Measurements from ENCODE around the gene PMPCA.

Gene PMPCA

GRCh38 chr9:136374183-136374575 lies 36.3 kb upstream of the PMPCA start:
- no peak for DNase-seq
- 93% methylated on average over 14 of the region's 14 CpGs for WGBS
- Histone ChIP-seq H3K4me1 (ENCODE audit: control insufficient read depth, insufficient read depth, low read depth, low read length) (peaks cover 37% of the 10 kb centered on the region), H2BK5ac (ENCODE audit: low read depth, low read length, poor library complexity, severe bottlenecking) (no peak overlapping the region), H3K9ac (ENCODE audit: low read length) (no peak overlapping the region), H2BK15ac (ENCODE audit: low read depth, poor library complexity, severe bottlenecking) (no peak overlapping the region), H3K14ac (ENCODE audit: low read length in 2 of 2) (no peak overlapping the region), H2AFZ (ENCODE audit: low read depth, low read length) (no peak overlapping the region), H3K4me2 (ENCODE audit: low read length, poor library complexity, severe bottlenecking) (no peak overlapping the region), H2BK12ac (ENCODE audit: low read length in 2 of 2) (no peak overlapping the region), H4K91ac (ENCODE audit: low read length) (no peak overlapping the region), H3K36me3 (ENCODE audit: control insufficient read depth in 1 of 2, insufficient read depth in 2 of 2, low read depth in 1 of 2, low read length in 2 of 2) (peaks cover 38 to 70% of the 10 kb centered on the region in 2 experiments), H3K27ac (ENCODE audit: low read length, poor library complexity, severe bottlenecking) (no peak overlapping the region), H3K79me1 (replicated peaks; ENCODE audit: low read length, poor library complexity, severe bottlenecking) (peaks cover 3% of the 10 kb centered on the region), H2AK5ac (ENCODE audit: low read length, severe bottlenecking) (no peak overlapping the region), H4K8ac (ENCODE audit: low read length) (peak overlapping the region; percentile 45), H3K4me3 (ENCODE audit: insufficient read depth in 1 of 2, low read depth in 1 of 2, low read length in 2 of 2) (no peak overlapping the region), H2BK120ac (ENCODE audit: low read depth, low read length) (no peak overlapping the region), H3K27me3 (ENCODE audit: control insufficient read depth in 1 of 2, insufficient read depth in 1 of 2, low read length in 2 of 2) (no peaks in the 10 kb centered on the region), H3K9me3 (ENCODE audit: control insufficient read depth, low read length) (no peaks in the 10 kb centered on the region), H3K4ac (ENCODE audit: low read depth in 1 of 2, low read length in 2 of 2) (no peak overlapping the region), H3K18ac (ENCODE audit: low read depth in 1 of 2, low read length in 2 of 2) (no peak overlapping the region), H3K23ac (ENCODE audit: low read length in 2 of 2) (no peak overlapping the region)

- WGBS = 95% methylated on average over 12 of the region's 12 CpGs
- Histone ChIP-seq H3K27ac (ENCODE audit: low read length, poor library complexity, severe bottlenecking) (no peak overlapping the region), H3K4me2 (ENCODE audit: low read length, poor library complexity, severe bottlenecking) (no peak overlapping the region), H2AFZ (ENCODE audit: low read depth, low read length) (no peak overlapping the region), H2BK5ac (ENCODE audit: low read depth, low read length, poor library complexity, severe bottlenecking) (no peak overlapping the region), H3K4ac (ENCODE audit: low read depth in 1 of 2, low read length in 2 of 2) (no peak overlapping the region), H4K91ac (ENCODE audit: low read length) (no peak overlapping the region), H2BK15ac (ENCODE audit: low read depth, poor library complexity, severe bottlenecking) (no peak overlapping the region), H3K79me1 (replicated peaks; ENCODE audit: low read length, poor library complexity, severe bottlenecking) (peaks cover 3% of the 10 kb centered on the region), H2BK12ac (ENCODE audit: low read length in 2 of 2) (no peak overlapping the region), H3K14ac (ENCODE audit: low read length in 2 of 2) (no peak overlapping the region), H3K18ac (ENCODE audit: low read depth in 1 of 2, low read length in 2 of 2) (no peak overlapping the region), H4K8ac (ENCODE audit: low read length) (no peak overlapping the region), H3K9ac (ENCODE audit: low read length) (no peak overlapping the region), H3K4me1 (ENCODE audit: control insufficient read depth, insufficient read depth, low read depth, low read length) (peaks cover 34% of the 10 kb centered on the region), H3K36me3 (ENCODE audit: control insufficient read depth in 1 of 2, insufficient read depth in 2 of 2, low read depth in 1 of 2, low read length in 2 of 2) (peaks cover 46 to 74% of the 10 kb centered on the region in 2 experiments), H3K4me3 (ENCODE audit: insufficient read depth in 1 of 2, low read depth in 1 of 2, low read length in 2 of 2) (no peak overlapping the region), H3K9me3 (ENCODE audit: control insufficient read depth, low read length) (no peaks in the 10 kb centered on the region), H2BK120ac (ENCODE audit: low read depth, low read length) (no peak overlapping the region), H3K23ac (ENCODE audit: low read length in 2 of 2) (no peak overlapping the region), H3K27me3 (ENCODE audit: control insufficient read depth in 1 of 2, insufficient read depth in 1 of 2, low read length in 2 of 2) (no peaks in the 10 kb centered on the region), H2AK5ac (ENCODE audit: low read length, severe bottlenecking) (no peak overlapping the region)
- no peak for DNase-seq
These were observed 35.4 kb upstream of the PMPCA start for GRCh38 chr9:136375096-136375495.

GRCh38 chr9:136376457-136376856 lies 34.0 kb upstream of the PMPCA start:
- DNase-seq = no peak
- H3K79me1 ChIP-seq (replicated peaks; ENCODE audit: low read length, poor library complexity, severe bottlenecking) = peaks cover 3% of the 10 kb centered on the region
- H3K4me2 ChIP-seq (ENCODE audit: low read length, poor library complexity, severe bottlenecking) = no peak overlapping the region
- 96% methylated on average over 8 of the region's 8 CpGs for WGBS
- no peak overlapping the region for H3K18ac ChIP-seq (ENCODE audit: low read depth in 1 of 2, low read length in 2 of 2)
- H4K91ac ChIP-seq (ENCODE audit: low read length) = no peak overlapping the region
- H3K4me3 ChIP-seq (ENCODE audit: insufficient read depth in 1 of 2, low read depth in 1 of 2, low read length in 2 of 2) = no peak overlapping the region
- H3K23ac ChIP-seq (ENCODE audit: low read length in 2 of 2) = no peak overlapping the region
- no peak overlapping the region for H2AK5ac ChIP-seq (ENCODE audit: low read length, severe bottlenecking)
- H2BK15ac ChIP-seq (ENCODE audit: low read depth, poor library complexity, severe bottlenecking) = no peak overlapping the region
- no peak overlapping the region for H2BK12ac ChIP-seq (ENCODE audit: low read length in 2 of 2)
- H4K8ac ChIP-seq (ENCODE audit: low read length) = no peak overlapping the region
- no peak overlapping the region for H3K4ac ChIP-seq (ENCODE audit: low read depth in 1 of 2, low read length in 2 of 2)
- peaks cover 58 to 78% of the 10 kb centered on the region in 2 experiments for H3K36me3 ChIP-seq (ENCODE audit: control insufficient read depth in 1 of 2, insufficient read depth in 2 of 2, low read depth in 1 of 2, low read length in 2 of 2)
- peaks cover 30% of the 10 kb centered on the region for H3K4me1 ChIP-seq (ENCODE audit: control insufficient read depth, insufficient read depth, low read depth, low read length)
- no peak overlapping the region for H2AFZ ChIP-seq (ENCODE audit: low read depth, low read length)
- H3K14ac ChIP-seq (ENCODE audit: low read length in 2 of 2) = no peak overlapping the region
- H3K27ac ChIP-seq (ENCODE audit: low read length, poor library complexity, severe bottlenecking) = no peak overlapping the region
- H2BK120ac ChIP-seq (ENCODE audit: low read depth, low read length) = no peak overlapping the region
- H3K9me3 ChIP-seq (ENCODE audit: control insufficient read depth, low read length) = no peaks in the 10 kb centered on the region
- no peak overlapping the region for H3K9ac ChIP-seq (ENCODE audit: low read length)
- H3K27me3 ChIP-seq (ENCODE audit: control insufficient read depth in 1 of 2, insufficient read depth in 1 of 2, low read length in 2 of 2) = no peaks in the 10 kb centered on the region
- no peak overlapping the region for H2BK5ac ChIP-seq (ENCODE audit: low read depth, low read length, poor library complexity, severe bottlenecking)

GRCh38 chr9:136377341-136378169 lies 32.9 kb upstream of the PMPCA start:
- Histone ChIP-seq H3K4ac (ENCODE audit: low read depth in 1 of 2, low read length in 2 of 2) (no peak overlapping the region), H3K27me3 (ENCODE audit: control insufficient read depth in 1 of 2, insufficient read depth in 1 of 2, low read length in 2 of 2) (no peaks in the 10 kb centered on the region), H2AK5ac (ENCODE audit: low read length, severe bottlenecking) (no peak overlapping the region), H3K23ac (ENCODE audit: low read length in 2 of 2) (no peak overlapping the region), H4K8ac (ENCODE audit: low read length) (no peak overlapping the region), H2BK5ac (ENCODE audit: low read depth, low read length, poor library complexity, severe bottlenecking) (no peak overlapping the region), H3K14ac (ENCODE audit: low read length in 2 of 2) (no peak overlapping the region), H2BK12ac (ENCODE audit: low read length in 2 of 2) (no peak overlapping the region), H2AFZ (ENCODE audit: low read depth, low read length) (no peak overlapping the region), H3K9me3 (ENCODE audit: control insufficient read depth, low read length) (no peaks in the 10 kb centered on the region), H3K4me1 (ENCODE audit: control insufficient read depth, insufficient read depth, low read depth, low read length) (peaks cover 19% of the 10 kb centered on the region), H3K36me3 (ENCODE audit: control insufficient read depth in 1 of 2, insufficient read depth in 2 of 2, low read depth in 1 of 2, low read length in 2 of 2) (peaks cover 69 to 89% of the 10 kb centered on the region in 2 experiments), H3K4me2 (ENCODE audit: low read length, poor library complexity, severe bottlenecking) (no peak overlapping the region), H4K91ac (ENCODE audit: low read length) (no peak overlapping the region), H2BK120ac (ENCODE audit: low read depth, low read length) (no peak overlapping the region), H3K18ac (ENCODE audit: low read depth in 1 of 2, low read length in 2 of 2) (no peak overlapping the region), H3K9ac (ENCODE audit: low read length) (no peak overlapping the region), H3K79me1 (replicated peaks; ENCODE audit: low read length, poor library complexity, severe bottlenecking) (peaks cover 3% of the 10 kb centered on the region), H2BK15ac (ENCODE audit: low read depth, poor library complexity, severe bottlenecking) (no peak overlapping the region), H3K4me3 (ENCODE audit: insufficient read depth in 1 of 2, low read depth in 1 of 2, low read length in 2 of 2) (no peak overlapping the region), H3K27ac (ENCODE audit: low read length, poor library complexity, severe bottlenecking) (no peak overlapping the region)
- WGBS = 96% methylated on average over 32 of the region's 32 CpGs
- DNase-seq = no peak
